Measurements from ENCODE around the gene KCTD2. TPM values are rescaled to one million over a fixed set of nuclear protein-coding genes. Genes with fewer than 3 reads are reported as not detected.
A peak's percentile ranks its signal among the peaks of the same experiment; 100 is the strongest.

KCTD2 gene
- total and polyA plus RNA-seq, 2 of the 13 experiments (the other 11 are each of a cell fraction or from before 2014, with no cell fraction given): 28.3 to 32.6 TPM

DNA sequence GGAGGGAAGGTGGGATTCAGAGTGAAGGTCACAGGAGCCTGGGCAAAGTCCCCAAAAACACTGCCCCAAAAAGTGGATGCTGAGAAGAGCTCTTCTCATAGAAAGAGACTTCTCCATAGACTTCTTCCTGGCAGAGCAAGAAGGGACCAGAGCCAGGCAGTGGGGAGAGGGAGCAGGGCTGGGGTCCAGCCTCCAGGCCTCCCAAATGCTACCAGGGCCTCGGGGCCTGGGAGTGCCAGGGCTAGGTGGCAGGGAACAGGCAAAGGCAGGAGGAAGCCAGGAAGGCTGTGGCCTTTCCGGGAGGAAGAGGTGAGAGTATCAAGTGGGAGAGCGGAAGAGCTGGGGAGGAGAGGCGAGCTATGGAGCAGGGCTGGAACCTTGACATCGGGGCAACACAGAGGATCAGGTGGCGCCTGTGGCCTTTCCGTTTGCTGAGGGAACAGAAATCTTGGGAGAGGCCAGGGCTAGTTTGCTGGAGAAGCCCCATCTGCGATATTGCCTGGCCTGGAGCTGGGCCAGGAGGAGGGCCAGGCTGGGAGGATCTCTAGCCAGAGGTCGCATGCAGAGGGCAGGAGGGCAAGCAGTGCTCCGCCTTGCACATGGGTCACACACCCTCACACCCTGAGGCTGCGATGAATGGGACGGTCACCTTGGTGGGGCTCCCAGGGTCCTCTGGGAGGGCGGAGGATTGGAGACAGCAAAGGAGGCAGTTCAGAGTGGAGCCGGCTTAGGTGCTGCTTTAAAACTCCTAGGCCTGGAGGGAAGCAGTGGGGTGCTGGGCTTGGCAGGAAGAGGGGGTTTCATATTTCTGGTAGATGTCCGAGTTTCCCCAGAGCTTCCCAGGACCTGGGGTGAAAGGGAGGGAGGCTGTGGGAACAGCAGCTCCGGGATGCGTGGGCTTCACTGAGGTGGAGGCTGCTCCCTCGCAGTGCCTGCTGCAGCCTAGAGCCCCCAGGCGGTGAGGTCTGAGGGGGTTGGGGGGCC is 44.1 kb downstream of the KCTD2 start (continued):
- TF ChIP-seq ARNT2 (CRISPR knock-in tag; IDR thresholded peaks at IDR 0.05; ENCODE audit: low read depth): no peak
- no peak for TF ChIP-seq SALL2 (CRISPR knock-in tag; IDR thresholded peaks at IDR 0.05)
- TF ChIP-seq, protein P1, sequence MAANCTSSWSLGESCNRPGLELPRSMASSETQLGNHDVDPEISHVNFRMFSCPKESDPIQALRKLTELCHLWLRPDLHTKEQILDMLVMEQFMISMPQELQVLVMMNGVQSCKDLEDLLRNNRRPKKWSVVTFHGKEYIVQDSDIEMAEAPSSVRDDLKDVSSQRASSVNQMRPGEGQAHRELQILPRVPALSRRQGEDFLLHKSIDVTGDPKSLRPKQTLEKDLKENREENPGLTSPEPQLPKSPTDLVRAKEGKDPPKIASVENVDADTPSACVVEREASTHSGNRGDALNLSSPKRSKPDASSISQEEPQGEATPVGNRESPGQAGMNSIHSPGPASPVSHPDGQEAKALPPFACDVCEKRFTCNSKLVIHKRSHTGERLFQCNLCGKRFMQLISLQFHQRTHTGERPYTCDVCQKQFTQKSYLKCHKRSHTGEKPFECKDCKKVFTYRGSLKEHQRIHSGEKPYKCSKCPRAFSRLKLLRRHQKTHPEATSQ (CRISPR knock-in tag; IDR thresholded peaks at IDR 0.05; ENCODE audit: borderline replicate concordance): peak; percentile 65; the same call in 1 of the 2 replicates
- peak; percentile 95 for TF ChIP-seq ZNF343 (CRISPR knock-in tag; IDR thresholded peaks at IDR 0.05)
- TF ChIP-seq POLR2AphosphoS2 (IDR thresholded peaks at IDR 0.05; ENCODE audit: low read depth, low read length): no peak
- TF ChIP-seq, protein P2, sequence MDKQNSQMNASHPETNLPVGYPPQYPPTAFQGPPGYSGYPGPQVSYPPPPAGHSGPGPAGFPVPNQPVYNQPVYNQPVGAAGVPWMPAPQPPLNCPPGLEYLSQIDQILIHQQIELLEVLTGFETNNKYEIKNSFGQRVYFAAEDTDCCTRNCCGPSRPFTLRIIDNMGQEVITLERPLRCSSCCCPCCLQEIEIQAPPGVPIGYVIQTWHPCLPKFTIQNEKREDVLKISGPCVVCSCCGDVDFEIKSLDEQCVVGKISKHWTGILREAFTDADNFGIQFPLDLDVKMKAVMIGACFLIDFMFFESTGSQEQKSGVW (CRISPR knock-in tag; IDR thresholded peaks at IDR 0.05; ENCODE audit: borderline replicate concordance): no peak
- TF ChIP-seq IRF2 (CRISPR knock-in tag; IDR thresholded peaks at IDR 0.05): peak; percentile 61; the same call in 1 of the 2 replicates
- TF ChIP-seq, protein P3, sequence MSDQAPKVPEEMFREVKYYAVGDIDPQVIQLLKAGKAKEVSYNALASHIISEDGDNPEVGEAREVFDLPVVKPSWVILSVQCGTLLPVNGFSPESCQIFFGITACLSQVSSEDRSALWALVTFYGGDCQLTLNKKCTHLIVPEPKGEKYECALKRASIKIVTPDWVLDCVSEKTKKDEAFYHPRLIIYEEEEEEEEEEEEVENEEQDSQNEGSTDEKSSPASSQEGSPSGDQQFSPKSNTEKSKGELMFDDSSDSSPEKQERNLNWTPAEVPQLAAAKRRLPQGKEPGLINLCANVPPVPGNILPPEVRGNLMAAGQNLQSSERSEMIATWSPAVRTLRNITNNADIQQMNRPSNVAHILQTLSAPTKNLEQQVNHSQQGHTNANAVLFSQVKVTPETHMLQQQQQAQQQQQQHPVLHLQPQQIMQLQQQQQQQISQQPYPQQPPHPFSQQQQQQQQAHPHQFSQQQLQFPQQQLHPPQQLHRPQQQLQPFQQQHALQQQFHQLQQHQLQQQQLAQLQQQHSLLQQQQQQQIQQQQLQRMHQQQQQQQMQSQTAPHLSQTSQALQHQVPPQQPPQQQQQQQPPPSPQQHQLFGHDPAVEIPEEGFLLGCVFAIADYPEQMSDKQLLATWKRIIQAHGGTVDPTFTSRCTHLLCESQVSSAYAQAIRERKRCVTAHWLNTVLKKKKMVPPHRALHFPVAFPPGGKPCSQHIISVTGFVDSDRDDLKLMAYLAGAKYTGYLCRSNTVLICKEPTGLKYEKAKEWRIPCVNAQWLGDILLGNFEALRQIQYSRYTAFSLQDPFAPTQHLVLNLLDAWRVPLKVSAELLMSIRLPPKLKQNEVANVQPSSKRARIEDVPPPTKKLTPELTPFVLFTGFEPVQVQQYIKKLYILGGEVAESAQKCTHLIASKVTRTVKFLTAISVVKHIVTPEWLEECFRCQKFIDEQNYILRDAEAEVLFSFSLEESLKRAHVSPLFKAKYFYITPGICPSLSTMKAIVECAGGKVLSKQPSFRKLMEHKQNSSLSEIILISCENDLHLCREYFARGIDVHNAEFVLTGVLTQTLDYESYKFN (CRISPR knock-in tag; conservative IDR thresholded peaks at IDR 0.05): peak; percentile 69
- TF ChIP-seq EEA1 (CRISPR knock-in tag; IDR thresholded peaks at IDR 0.05; ENCODE audit: borderline replicate concordance): 0 out of 2 replicates have a peak, but pooled peaks have one; percentile 46
- TF ChIP-seq ETV6 (CRISPR knock-in tag; conservative IDR thresholded peaks at IDR 0.05): peak; percentile 73; the same call in 1 of the 2 replicates
- TF ChIP-seq RAD51 (IDR thresholded peaks at IDR 0.05; ENCODE audit: borderline replicate concordance): no peak
- TF ChIP-seq RFX5 (IDR thresholded peaks at IDR 0.05; ENCODE audit: low read depth, low read length): 0 out of 2 replicates have a peak, but pooled peaks have one; percentile 11
- TF ChIP-seq, protein P4, sequence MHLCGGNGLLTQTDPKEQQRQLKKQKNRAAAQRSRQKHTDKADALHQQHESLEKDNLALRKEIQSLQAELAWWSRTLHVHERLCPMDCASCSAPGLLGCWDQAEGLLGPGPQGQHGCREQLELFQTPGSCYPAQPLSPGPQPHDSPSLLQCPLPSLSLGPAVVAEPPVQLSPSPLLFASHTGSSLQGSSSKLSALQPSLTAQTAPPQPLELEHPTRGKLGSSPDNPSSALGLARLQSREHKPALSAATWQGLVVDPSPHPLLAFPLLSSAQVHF (CRISPR knock-in tag; IDR thresholded peaks at IDR 0.05): no peak
- TF ChIP-seq ZNF333 (CRISPR knock-in tag; IDR thresholded peaks at IDR 0.05; ENCODE audit: borderline replicate concordance): 0 out of 2 replicates have a peak, but pooled peaks have one; percentile 27
- peak; percentile 71 for TF ChIP-seq GABPB1 (CRISPR knock-in tag; IDR thresholded peaks at IDR 0.05)
- no peak for TF ChIP-seq ZNF775 (CRISPR knock-in tag; IDR thresholded peaks at IDR 0.05; ENCODE audit: borderline replicate concordance)
- TF ChIP-seq ZBTB20 (CRISPR knock-in tag; IDR thresholded peaks at IDR 0.05; ENCODE audit: borderline replicate concordance, low read depth): peak; percentile 60; the same call in 1 of the 2 replicates
- TF ChIP-seq, protein P5, sequence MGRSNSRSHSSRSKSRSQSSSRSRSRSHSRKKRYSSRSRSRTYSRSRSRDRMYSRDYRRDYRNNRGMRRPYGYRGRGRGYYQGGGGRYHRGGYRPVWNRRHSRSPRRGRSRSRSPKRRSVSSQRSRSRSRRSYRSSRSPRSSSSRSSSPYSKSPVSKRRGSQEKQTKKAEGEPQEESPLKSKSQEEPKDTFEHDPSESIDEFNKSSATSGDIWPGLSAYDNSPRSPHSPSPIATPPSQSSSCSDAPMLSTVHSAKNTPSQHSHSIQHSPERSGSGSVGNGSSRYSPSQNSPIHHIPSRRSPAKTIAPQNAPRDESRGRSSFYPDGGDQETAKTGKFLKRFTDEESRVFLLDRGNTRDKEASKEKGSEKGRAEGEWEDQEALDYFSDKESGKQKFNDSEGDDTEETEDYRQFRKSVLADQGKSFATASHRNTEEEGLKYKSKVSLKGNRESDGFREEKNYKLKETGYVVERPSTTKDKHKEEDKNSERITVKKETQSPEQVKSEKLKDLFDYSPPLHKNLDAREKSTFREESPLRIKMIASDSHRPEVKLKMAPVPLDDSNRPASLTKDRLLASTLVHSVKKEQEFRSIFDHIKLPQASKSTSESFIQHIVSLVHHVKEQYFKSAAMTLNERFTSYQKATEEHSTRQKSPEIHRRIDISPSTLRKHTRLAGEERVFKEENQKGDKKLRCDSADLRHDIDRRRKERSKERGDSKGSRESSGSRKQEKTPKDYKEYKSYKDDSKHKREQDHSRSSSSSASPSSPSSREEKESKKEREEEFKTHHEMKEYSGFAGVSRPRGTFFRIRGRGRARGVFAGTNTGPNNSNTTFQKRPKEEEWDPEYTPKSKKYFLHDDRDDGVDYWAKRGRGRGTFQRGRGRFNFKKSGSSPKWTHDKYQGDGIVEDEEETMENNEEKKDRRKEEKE (IDR thresholded peaks at IDR 0.05): no peak

All from HepG2 (cell line).